ENCODE data around the gene TRPC4AP.

TRPC4AP gene

GRCh38 chr20:35087791-35088190 lies 4.8 kb downstream of the TRPC4AP start:
- TF ChIP-seq FOXP2 (optimal IDR thresholded peaks at IDR 0.05; ENCODE audit: borderline replicate concordance, extremely low read depth, extremely low read length, insufficient read depth) = no peak
- no peak for TF ChIP-seq SIN3A (IDR thresholded peaks at IDR 0.05; ENCODE audit: borderline replicate concordance, insufficient read depth, low read length)
- TF ChIP-seq REST (IDR thresholded peaks at IDR 0.05; ENCODE audit: insufficient read depth in 1 of 2, low read depth in 2 of 2, low read length in 2 of 2) = no peak
- no peak for TF ChIP-seq TAF1 (IDR thresholded peaks at IDR 0.05; ENCODE audit: borderline replicate concordance, insufficient read depth, low read length)
- TF ChIP-seq POLR2AphosphoS5 (IDR thresholded peaks at IDR 0.05; ENCODE audit: low read depth, low read length) = no peak

- TF ChIP-seq POLR2AphosphoS5 (IDR thresholded peaks at IDR 0.05; ENCODE audit: low read depth, low read length) = no peak
- TF ChIP-seq SIN3A (IDR thresholded peaks at IDR 0.05; ENCODE audit: borderline replicate concordance, insufficient read depth, low read length) = no peak
- TF ChIP-seq FOXP2 (optimal IDR thresholded peaks at IDR 0.05; ENCODE audit: borderline replicate concordance, extremely low read depth, extremely low read length, insufficient read depth) = no peak
- TF ChIP-seq TAF1 (IDR thresholded peaks at IDR 0.05; ENCODE audit: borderline replicate concordance, insufficient read depth, low read length) = no peak
- TF ChIP-seq REST (IDR thresholded peaks at IDR 0.05; ENCODE audit: insufficient read depth in 1 of 2, low read depth in 2 of 2, low read length in 2 of 2) = no peak
These were observed 5.3 kb downstream of the TRPC4AP start for GRCh38 chr20:35087355-35087754.

GRCh38 chr20:35085477-35086225 lies 7.0 kb downstream of the TRPC4AP start:
- TF ChIP-seq TAF1 (IDR thresholded peaks at IDR 0.05; ENCODE audit: borderline replicate concordance, insufficient read depth, low read length) (no peak), FOXP2 (optimal IDR thresholded peaks at IDR 0.05; ENCODE audit: borderline replicate concordance, extremely low read depth, extremely low read length, insufficient read depth) (no peak), POLR2AphosphoS5 (IDR thresholded peaks at IDR 0.05; ENCODE audit: low read depth, low read length) (no peak), REST (IDR thresholded peaks at IDR 0.05; ENCODE audit: insufficient read depth in 1 of 2, low read depth in 2 of 2, low read length in 2 of 2) (no peak), SIN3A (IDR thresholded peaks at IDR 0.05; ENCODE audit: borderline replicate concordance, insufficient read depth, low read length) (no peak)

- TF ChIP-seq REST (IDR thresholded peaks at IDR 0.05; ENCODE audit: insufficient read depth in 1 of 2, low read depth in 2 of 2, low read length in 2 of 2) = no peak
- TF ChIP-seq TAF1 (IDR thresholded peaks at IDR 0.05; ENCODE audit: borderline replicate concordance, insufficient read depth, low read length) = no peak
- no peak for TF ChIP-seq FOXP2 (optimal IDR thresholded peaks at IDR 0.05; ENCODE audit: borderline replicate concordance, extremely low read depth, extremely low read length, insufficient read depth)
- TF ChIP-seq POLR2AphosphoS5 (IDR thresholded peaks at IDR 0.05; ENCODE audit: low read depth, low read length) = no peak
- no peak for TF ChIP-seq SIN3A (IDR thresholded peaks at IDR 0.05; ENCODE audit: borderline replicate concordance, insufficient read depth, low read length)
These were observed 7.6 kb downstream of the TRPC4AP start for GRCh38 chr20:35084998-35085397.

Data from PFSK-1 (cell line).